AG10803 (cell line): Measurements from ENCODE around the gene STYK1.
"Not testable (repeated sequence)": the region's sequence is repeated elsewhere in the genome, so short reads cannot be mapped to it uniquely, and the experiment has no call there.

ENCODE experiments used
- DNase-seq: peaks from one replicate; pipeline ENCODE4 v3.0.0; 2010; ENCODE audit warnings: low read depth
- H3K4me3 ChIP-seq: 2 replicates; pipeline ENCODE4 v1.5.1; 2011; ENCODE audit warnings: mild to moderate bottlenecking, low read length, control low read depth
- CTCF ChIP-seq: conservative IDR thresholded peaks from 2 replicates; pipeline ENCODE4 v1.5.1; 2011; ENCODE audit warnings: mild to moderate bottlenecking, low read length, control low read depth, inconsistent platforms

The STYK1 gene

DNA sequence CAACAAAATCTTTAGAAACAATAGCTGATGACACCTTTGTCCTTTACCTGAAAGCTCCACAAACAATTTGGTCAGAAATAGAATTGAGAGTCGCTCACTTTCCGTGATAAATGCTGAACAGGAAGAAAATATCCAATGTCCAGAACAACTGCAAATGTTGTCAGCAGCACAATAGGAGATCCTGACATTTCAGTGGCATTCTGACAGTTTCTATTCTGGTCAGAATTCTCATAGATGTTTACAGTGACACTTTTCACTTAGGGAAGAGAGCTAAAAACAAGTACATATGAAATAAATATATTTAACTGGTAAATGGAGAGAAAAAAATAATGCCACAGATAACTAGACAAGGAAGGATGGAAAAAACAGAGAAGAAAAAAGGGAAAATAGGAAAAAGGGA lies 99.5 kb downstream of the STYK1 start:
- no peak for DNase-seq
- no peak overlapping the region for H3K4me3 ChIP-seq
- TF ChIP-seq CTCF = no peak

GRCh38 chr12:10572021-10572490 lies 101.8 kb downstream of the STYK1 start:
- peak; percentile 74 for DNase-seq
- H3K4me3 ChIP-seq = not testable (repeated sequence)

DNA sequence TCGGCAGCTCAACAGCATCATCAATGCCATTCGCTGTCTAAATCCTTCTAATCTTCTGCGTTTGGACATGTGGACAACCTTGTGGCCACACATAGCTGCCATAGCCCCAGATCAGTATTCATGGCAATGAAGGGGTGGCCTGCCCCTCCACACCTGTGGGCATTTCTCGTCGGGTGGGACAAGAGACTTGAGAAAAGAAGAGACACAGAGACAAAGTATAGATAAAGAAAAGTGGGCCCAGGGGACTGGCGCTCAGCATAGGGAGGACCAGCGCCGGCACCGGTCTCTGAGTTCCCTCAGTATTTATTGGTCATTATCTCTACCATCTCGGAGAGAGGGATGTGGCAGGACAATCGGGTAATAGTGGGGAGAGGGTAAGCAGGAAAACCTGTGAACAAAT lies 102.7 kb downstream of the STYK1 start:
- no peak for DNase-seq
- TF ChIP-seq CTCF = no peak
- H3K4me3 ChIP-seq = no peak overlapping the region
